K562 (cell line): ENCODE results near the gene DCHS2. TPM values are rescaled to one million over a fixed set of nuclear protein-coding genes. Genes with fewer than 3 reads are reported as not detected.
"Not testable (repeated sequence)": the region's sequence is repeated elsewhere in the genome, so short reads cannot be mapped to it uniquely, and the experiment has no call there.

Source experiments
- ATAC-seq: fragments of 200-7000 bp; cut with Tn5 transposase; 3 replicates; pipeline ENCODE4 v1.9.1; 2020; ENCODE audit warnings: moderate library complexity
- BruUV-seq: library from RNA; stranded (reverse); fragments of 400-500 nt; replicated peaks from 2 replicates; lab custom pipeline; 2021; lab: Mats Ljungman, UMichigan
- CTCF ChIA-PET: fragments of 300-600 bp; formaldehyde crosslinking; extraction: SDS; loops from one replicate; lab custom pipeline; 2021; ENCODE audit warnings: low intra/inter-chr PET ratio; lab: Yijun Ruan, JAX
- POLR2A ChIA-PET: fragments of 300-600, 350-650 bp; sonication (Branson Sonifier 250); formaldehyde crosslinking; extraction: SDS; loops from one replicate; lab custom pipeline; 2021; ENCODE audit warnings: antibody characterized with exemption, inconsistent platforms; lab: Yijun Ruan, JAX
- DNase-seq, 4 experiments: peaks; one replicate each; pipeline versions ENCODE4 v3.0.0 to v3.0.0-alpha.2; 2011 to 2018; ENCODE audit warnings: low spot score in 3 of 4, mixed read lengths in 3 of 4; ENCODE audit errors: extremely low read depth in 1 of 4
- FAIRE-seq: peaks from 2 replicates; lab custom pipeline; 2011; peaks lifted over from hg19 to GRCh38; lab: Jason Lieb, UNC
- H2AFZ ChIP-seq: 2 replicates; pipeline ENCODE4 v1.6.0; 2011; ENCODE audit warnings: low read depth, low read length, control low read depth, inconsistent platforms
- H3K27ac ChIP-seq: fragments of 200-600 bp; 3 replicates; pipeline ENCODE4 v1.8.0; 2011; ENCODE audit warnings: low read depth, mild to moderate bottlenecking, control low read depth, inconsistent platforms, low read length, moderate library complexity, mixed read lengths; ENCODE audit errors: extremely low read depth
- H3K27me3 ChIP-seq, 2 experiments: fragments of 300-600 bp in 1 of 2; 2 replicates in 1 of 2; 3 replicates in 1 of 2; pipeline versions ENCODE4 v1.6.0 to v1.8.0; 2011; ENCODE audit warnings: inconsistent platforms in 2 of 2, low read length in 2 of 2, mild to moderate bottlenecking in 1 of 2, mixed read lengths in 1 of 2, moderate library complexity in 1 of 2; ENCODE audit not compliant: control insufficient read depth in 2 of 2, insufficient read depth in 2 of 2
- H3K36me3 ChIP-seq: fragments of 300-600 bp; 3 replicates; pipeline ENCODE4 v1.8.0; 2011; ENCODE audit warnings: mild to moderate bottlenecking, low read length, inconsistent platforms; ENCODE audit not compliant: control insufficient read depth, insufficient read depth
- H3K4me1 ChIP-seq, 2 experiments: fragments of 200-600 bp in 1 of 2; replicated peaks in 1 of 2; 2 replicates in 1 of 2; 3 replicates in 1 of 2; pipeline versions ENCODE4 v1.5.1 to v1.8.0; 2011; ENCODE audit warnings: inconsistent platforms in 2 of 2, low read length in 2 of 2, mild to moderate bottlenecking in 1 of 2, mixed read lengths in 1 of 2, moderate library complexity in 1 of 2; ENCODE audit not compliant: control insufficient read depth in 2 of 2, insufficient read depth in 2 of 2
- H3K4me2 ChIP-seq: 2 replicates; pipeline ENCODE4 v1.6.1; 2011; ENCODE audit warnings: low read length, control low read depth, inconsistent platforms, mixed read lengths; ENCODE audit not compliant: insufficient read depth
- H3K4me3 ChIP-seq: fragments of 200-600 bp; sonication (generic), shearing (Covaris generic); 2 replicates; pipeline ENCODE4 v1.5.1; 2016; ENCODE audit warnings: control low read depth, inconsistent platforms
- H3K79me2 ChIP-seq: fragments of 200-600 bp; 3 replicates; pipeline ENCODE4 v1.8.0; 2011; ENCODE audit warnings: low read length, inconsistent platforms; ENCODE audit not compliant: control insufficient read depth, insufficient read depth
- H3K9ac ChIP-seq, 2 experiments: 2 replicates each; pipeline versions ENCODE4 v1.6.0 to v1.6.1; 2011; ENCODE audit warnings: low read depth in 2 of 2, low read length in 2 of 2, control low read depth in 1 of 2, inconsistent platforms in 1 of 2, mild to moderate bottlenecking in 1 of 2, mixed read lengths in 1 of 2; ENCODE audit not compliant: insufficient read depth in 1 of 2
- H3K9me1 ChIP-seq: one replicate; pipeline ENCODE4 v1.6.0; 2011; ENCODE audit warnings: inconsistent platforms, mild to moderate bottlenecking, low read length, moderate library complexity; ENCODE audit not compliant: control insufficient read depth, insufficient read depth
- H3K9me3 ChIP-seq: replicated peaks from 2 replicates; pipeline ENCODE4 v1.5.1; 2011; ENCODE audit warnings: low read depth, low read length, inconsistent platforms; ENCODE audit not compliant: control insufficient read depth, insufficient read depth
- H4K20me1 ChIP-seq: replicated peaks from 2 replicates; pipeline ENCODE4 v1.6.1; 2011; ENCODE audit warnings: low read length, inconsistent platforms, mixed read lengths; ENCODE audit not compliant: control insufficient read depth, insufficient read depth
- ATF1 ChIP-seq, 2 experiments: fragments of 450-650 bp in 1 of 2; IDR thresholded peaks; 2 replicates each; pipeline ENCODE4 v1.6.1; 2016; ENCODE audit warnings: missing compliant biosample characterization in 1 of 2, missing genetic modification characterization in 1 of 2
- BHLHE40 ChIP-seq: IDR thresholded peaks from 2 replicates; pipeline ENCODE4 v1.6.1; 2011; ENCODE audit warnings: low read length, improper control_type of control experiment
- MTA3 ChIP-seq: fragments of 450-650 bp; formaldehyde crosslinking; IDR thresholded peaks from 2 replicates; pipeline ENCODE4 v1.6.1; 2017; ENCODE audit warnings: mild to moderate bottlenecking, borderline replicate concordance
- SNAPC5 ChIP-seq: fragments of 250-450 bp; sonication (Bioruptor Pico); IDR thresholded peaks from 2 replicates; pipeline ENCODE4 v1.8.0; 2021; ENCODE audit warnings: moderate library complexity, mild to moderate bottlenecking, inconsistent platforms
- SRF ChIP-seq, 2 experiments: fragments of 250-450, 450-650 bp in 1 of 2; sonication (Bioruptor Pico) in 1 of 2; sonication (generic) in 1 of 2; formaldehyde crosslinking; IDR thresholded peaks; 2 replicates each; pipeline versions ENCODE4 v1.5.0 to v1.5.1; 2020 to 2022; ENCODE audit warnings: mild to moderate bottlenecking in 1 of 2, missing genetic modification reagents in 1 of 2
- ZNF384 ChIP-seq: IDR thresholded peaks from 2 replicates; pipeline ENCODE4 v1.6.1; 2012; ENCODE audit warnings: low read depth, low read length, improper control_type of control experiment
- WGBS: fragments of 100-300 bp; shearing (Covaris generic); methylation state at CpG from one replicate; pipeline ENCODE4 v1.1.6; 2016; ENCODE audit warnings: low coverage, mixed read lengths; ENCODE audit not compliant: insufficient coverage; ENCODE audit errors: missing lambda C conversion rate; 5-methylcytosine and 5-hydroxymethylcytosine counted together
- in situ Hi-C: fragments of 300-500 bp; cut with MboI; formaldehyde crosslinking; loops from 4 replicates; pipeline ENCODE4 v1.15.0; 2018; ENCODE audit warnings: inconsistent platforms, mixed read lengths
- intact Hi-C: fragments of 100-400 bp; cut with micrococcal nuclease; formaldehyde crosslinking; loops from 2 replicates; pipeline ENCODE4 v1.14.2; 2022
- polyA plus RNA-seq, 8 experiments: library from polyadenylated mRNA; depleted of rRNA in 4 of 8; stranded (reverse) in 5 of 8; unstranded in 3 of 8; fragments of >200 nt; fragmentation: Nextera tagmentation in 2 of 8; fragmentation: Illumina TruSeq in 1 of 8; extraction: Ambion mirVana in 2 of 8; extraction: Trizol in 1 of 8; gene quantifications; 2 replicates each; pipeline versions ENCODE4 v1.2.1 to v1.2.3, GENCODE V29; 2011 to 2014; ENCODE audit warnings: inconsistent platforms in 1 of 8, missing spikeins in 1 of 8
- total RNA-seq, 7 experiments: library from RNA; depleted of rRNA in 6 of 7; stranded (reverse); fragments of >200 nt in 6 of 7; fragmentation: Illumina TruSeq in 2 of 7; extraction: Trizol in 2 of 7; gene quantifications; 2 replicates each; pipeline versions ENCODE4 v1.2.1 to v1.2.3, GENCODE V29; 2011 to 2021; ENCODE audit warnings: low replicate concordance in 1 of 7

DCHS2 gene
- total and polyA plus RNA-seq, 9 of the 15 experiments (the other 6 are each of a cell fraction or from before 2014, with no cell fraction given), result 0.49 to 7.1 (median 5.3) TPM

GRCh38 chr4:154218051-154218450, 273.5 kb downstream of the DCHS2 start (continued):
- no peak for TF ChIP-seq SNAPC5
- TF ChIP-seq MTA3, result no peak

- H2AFZ ChIP-seq, result peak overlapping the region; percentile 91
- intact Hi-C loops; H4K20me1 ChIP-seq; H3K27me3 ChIP-seq; in situ Hi-C loops; H3K9me1 ChIP-seq; POLR2A ChIA-PET; BruUV-seq; H3K4me1 ChIP-seq; H3K9me3 ChIP-seq; CTCF ChIA-PET; H3K79me2 ChIP-seq; H3K36me3 ChIP-seq; H3K4me3 ChIP-seq; FAIRE-seq; TF ChIP-seq ATF1 (CRISPR knock-in tag; IDR thresholded peaks at IDR 0.05): not testable (repeated sequence)
- TF ChIP-seq BHLHE40 (peak; percentile 81), ATF1 (tag; IDR thresholded peaks at IDR 0.05) (peak; percentile 51), SRF (CRISPR knock-in tag; IDR thresholded peaks at IDR 0.05) (peak in 1 of 2 experiments; percentile 47; a peak in 1 of 4 replicates), ZNF384 (peak; percentile 31; the same call in 1 of the 2 replicates)
- peak overlapping the region in 1 of 2 experiments; percentile 39; a peak in 1 of 4 replicates for H3K9ac ChIP-seq
- 13% methylated on average over 12 of the region's 13 CpGs for WGBS
- DNase-seq (peak in 1 of 4 experiments; percentile 55), ATAC-seq (peak; percentile 94)
- H3K4me2 ChIP-seq, result peak overlapping the region; percentile 60
- peak overlapping the region; percentile 55 for H3K27ac ChIP-seq
Observed at GRCh38 chr4:154217384-154217783, 274.2 kb downstream of the DCHS2 start.
